ENCODE data around the gene PRKCD. TPM values are rescaled to one million over a fixed set of nuclear protein-coding genes. Genes with fewer than 3 reads are reported as not detected.

PRKCD gene
- total RNA-seq, 1 donor from 2014 or later: 9.9 TPM

- Mint-ChIP-seq H3K36me3 (ENCODE audit: low read depth, unreplicated experiment) (peaks cover 37% of the 10 kb centered on the region), H3K4me1 (ENCODE audit: unreplicated experiment) (no peaks in the 10 kb centered on the region), H3K9me3 (ENCODE audit: unreplicated experiment) (no peaks in the 10 kb centered on the region), H3K27me3 (ENCODE audit: unreplicated experiment) (no peaks in the 10 kb centered on the region), H3K27ac (ENCODE audit: unreplicated experiment) (no peak overlapping the region), H3K4me3 (ENCODE audit: unreplicated experiment) (no peak overlapping the region)
- TF ChIP-seq CTCF (IDR thresholded peaks at IDR 0.05; ENCODE audit: unreplicated experiment): no peak
- DNase-seq (ENCODE audit: low spot score): no peak
Observed at GRCh38 chr3:53226841-53227407, 65.9 kb downstream of the PRKCD start.

- Mint-ChIP-seq H3K27ac (ENCODE audit: unreplicated experiment) (no peak overlapping the region), H3K36me3 (ENCODE audit: low read depth, unreplicated experiment) (peaks cover 41% of the 10 kb centered on the region), H3K9me3 (ENCODE audit: unreplicated experiment) (no peaks in the 10 kb centered on the region), H3K27me3 (ENCODE audit: unreplicated experiment) (no peaks in the 10 kb centered on the region), H3K4me3 (ENCODE audit: unreplicated experiment) (no peak overlapping the region), H3K4me1 (ENCODE audit: unreplicated experiment) (peaks cover under 1% of the 10 kb centered on the region)
- DNase-seq (ENCODE audit: low spot score): no peak
- no peak for TF ChIP-seq CTCF (IDR thresholded peaks at IDR 0.05; ENCODE audit: unreplicated experiment)
Observed at GRCh38 chr3:53227993-53228885, 67.2 kb downstream of the PRKCD start.

- Mint-ChIP-seq H3K27me3 (ENCODE audit: unreplicated experiment) (no peaks in the 10 kb centered on the region), H3K4me1 (ENCODE audit: unreplicated experiment) (peaks cover 10% of the 10 kb centered on the region), H3K9me3 (ENCODE audit: unreplicated experiment) (no peaks in the 10 kb centered on the region), H3K36me3 (ENCODE audit: low read depth, unreplicated experiment) (peaks cover 45% of the 10 kb centered on the region), H3K4me3 (ENCODE audit: unreplicated experiment) (no peak overlapping the region), H3K27ac (ENCODE audit: unreplicated experiment) (no peak overlapping the region)
- TF ChIP-seq CTCF (IDR thresholded peaks at IDR 0.05; ENCODE audit: unreplicated experiment): no peak
- no peak for DNase-seq (ENCODE audit: low spot score)
Observed at GRCh38 chr3:53229171-53229570, 68.2 kb downstream of the PRKCD start.

- Mint-ChIP-seq H3K27ac (ENCODE audit: unreplicated experiment) (no peak overlapping the region), H3K36me3 (ENCODE audit: low read depth, unreplicated experiment) (peaks cover 45% of the 10 kb centered on the region)
Observed at GRCh38 chr3:53229606-53230005, 68.6 kb downstream of the PRKCD start.

More at GRCh38 chr3:53229606-53230005, 68.6 kb downstream of the PRKCD start:
- H3K9me3 Mint-ChIP-seq (ENCODE audit: unreplicated experiment): no peaks in the 10 kb centered on the region
- no peak for TF ChIP-seq CTCF (IDR thresholded peaks at IDR 0.05; ENCODE audit: unreplicated experiment)
- no peak overlapping the region for H3K4me3 Mint-ChIP-seq (ENCODE audit: unreplicated experiment)
- H3K27me3 Mint-ChIP-seq (ENCODE audit: unreplicated experiment): no peaks in the 10 kb centered on the region
- peaks cover 12% of the 10 kb centered on the region for H3K4me1 Mint-ChIP-seq (ENCODE audit: unreplicated experiment)
- DNase-seq (ENCODE audit: low spot score): no peak

All from endothelial cell (in vitro differentiated cells).